Measurements from ENCODE around the gene SLC5A8. TPM values are rescaled to one million over a fixed set of nuclear protein-coding genes. Genes with fewer than 3 reads are reported as not detected.

SLC5A8 gene
- total RNA-seq, 3 donors from 2014 or later (not counting 1 experiment from before 2014, with no cell fraction given) = not detected

GRCh38 chr12:101186291-101186690, 23.7 kb downstream of the SLC5A8 start:
- no peak overlapping the region for H3K4me3 Mint-ChIP-seq
- WGBS (ENCODE audit: insufficient coverage) = 57% methylated on average over 1 of the region's 2 CpGs
- no peak overlapping the region for H3K27ac ChIP-seq (ENCODE audit: low read length)
- no peaks in the 10 kb centered on the region for H3K27me3 ChIP-seq (ENCODE audit: control insufficient read depth, insufficient read depth, low read length)
- H3K4me1 ChIP-seq (ENCODE audit: control insufficient read depth, insufficient read depth, low read length) = no peaks in the 10 kb centered on the region
- H3K27me3 Mint-ChIP-seq (ENCODE audit: low read depth in 2 of 2) = no peaks in the 10 kb centered on the region
- no peaks in the 10 kb centered on the region for H3K9me3 ChIP-seq (ENCODE audit: control insufficient read depth, insufficient read depth, low read length)
- TF ChIP-seq, protein P1, sequence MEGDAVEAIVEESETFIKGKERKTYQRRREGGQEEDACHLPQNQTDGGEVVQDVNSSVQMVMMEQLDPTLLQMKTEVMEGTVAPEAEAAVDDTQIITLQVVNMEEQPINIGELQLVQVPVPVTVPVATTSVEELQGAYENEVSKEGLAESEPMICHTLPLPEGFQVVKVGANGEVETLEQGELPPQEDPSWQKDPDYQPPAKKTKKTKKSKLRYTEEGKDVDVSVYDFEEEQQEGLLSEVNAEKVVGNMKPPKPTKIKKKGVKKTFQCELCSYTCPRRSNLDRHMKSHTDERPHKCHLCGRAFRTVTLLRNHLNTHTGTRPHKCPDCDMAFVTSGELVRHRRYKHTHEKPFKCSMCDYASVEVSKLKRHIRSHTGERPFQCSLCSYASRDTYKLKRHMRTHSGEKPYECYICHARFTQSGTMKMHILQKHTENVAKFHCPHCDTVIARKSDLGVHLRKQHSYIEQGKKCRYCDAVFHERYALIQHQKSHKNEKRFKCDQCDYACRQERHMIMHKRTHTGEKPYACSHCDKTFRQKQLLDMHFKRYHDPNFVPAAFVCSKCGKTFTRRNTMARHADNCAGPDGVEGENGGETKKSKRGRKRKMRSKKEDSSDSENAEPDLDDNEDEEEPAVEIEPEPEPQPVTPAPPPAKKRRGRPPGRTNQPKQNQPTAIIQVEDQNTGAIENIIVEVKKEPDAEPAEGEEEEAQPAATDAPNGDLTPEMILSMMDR (IDR thresholded peaks at IDR 0.05) = no peak
- intact Hi-C loops (cut with micrococcal nuclease) = no loop called here
- H3K36me3 ChIP-seq (ENCODE audit: control insufficient read depth, insufficient read depth, low read length) = no peaks in the 10 kb centered on the region
- no peak for DNase-seq
- H3K36me3 Mint-ChIP-seq = no peaks in the 10 kb centered on the region
- no peak for ATAC-seq
- H3K27ac Mint-ChIP-seq = no peak overlapping the region
- H3K9me3 Mint-ChIP-seq = peaks cover 0 to 4% of the 10 kb centered on the region in 2 donors
- no peak overlapping the region for H3K4me3 ChIP-seq (ENCODE audit: low read length)
- H3K4me1 Mint-ChIP-seq = no peaks in the 10 kb centered on the region

DNA sequence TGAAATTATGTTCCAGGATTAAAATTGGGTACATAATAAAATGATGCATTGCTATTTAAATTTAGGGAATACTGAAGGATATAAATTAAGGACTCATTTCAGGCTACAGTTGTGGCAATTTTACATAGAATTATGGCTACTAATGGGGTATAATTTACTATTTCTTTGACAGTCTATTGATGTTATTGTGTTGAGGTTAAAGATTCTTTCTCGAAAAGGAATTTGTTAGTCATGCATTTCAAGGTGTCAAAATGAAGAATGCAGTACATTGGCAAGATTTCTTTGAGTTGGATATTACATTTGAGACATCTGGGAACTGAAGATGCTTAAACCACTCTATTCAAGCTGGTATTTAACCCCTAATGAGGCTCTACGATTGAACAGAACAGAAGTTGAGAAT, 28.3 kb downstream of the SLC5A8 start:
- no peaks in the 10 kb centered on the region for H3K36me3 Mint-ChIP-seq
- Histone ChIP-seq H3K27me3 (ENCODE audit: control insufficient read depth, insufficient read depth, low read length) (no peaks in the 10 kb centered on the region), H3K36me3 (ENCODE audit: control insufficient read depth, insufficient read depth, low read length) (no peaks in the 10 kb centered on the region), H3K4me1 (ENCODE audit: control insufficient read depth, insufficient read depth, low read length) (no peaks in the 10 kb centered on the region), H3K9me3 (ENCODE audit: control insufficient read depth, insufficient read depth, low read length) (no peaks in the 10 kb centered on the region), H3K27ac (ENCODE audit: low read length) (no peak overlapping the region), H3K4me3 (ENCODE audit: low read length) (no peak overlapping the region)
- no peak overlapping the region for H3K4me3 Mint-ChIP-seq
- intact Hi-C loops (cut with micrococcal nuclease) = no loop called here
- WGBS (ENCODE audit: insufficient coverage) = 72% methylated on average over 2 of the region's 2 CpGs
- H3K9me3 Mint-ChIP-seq = peaks cover 0 to 2% of the 10 kb centered on the region in 2 donors
- H3K27ac Mint-ChIP-seq = no peak overlapping the region
- no peak for DNase-seq
- TF ChIP-seq, protein P1 (IDR thresholded peaks at IDR 0.05) = no peak
- H3K27me3 Mint-ChIP-seq (ENCODE audit: low read depth in 2 of 2) = no peaks in the 10 kb centered on the region
- no peaks in the 10 kb centered on the region for H3K4me1 Mint-ChIP-seq
- no peak for ATAC-seq

DNA sequence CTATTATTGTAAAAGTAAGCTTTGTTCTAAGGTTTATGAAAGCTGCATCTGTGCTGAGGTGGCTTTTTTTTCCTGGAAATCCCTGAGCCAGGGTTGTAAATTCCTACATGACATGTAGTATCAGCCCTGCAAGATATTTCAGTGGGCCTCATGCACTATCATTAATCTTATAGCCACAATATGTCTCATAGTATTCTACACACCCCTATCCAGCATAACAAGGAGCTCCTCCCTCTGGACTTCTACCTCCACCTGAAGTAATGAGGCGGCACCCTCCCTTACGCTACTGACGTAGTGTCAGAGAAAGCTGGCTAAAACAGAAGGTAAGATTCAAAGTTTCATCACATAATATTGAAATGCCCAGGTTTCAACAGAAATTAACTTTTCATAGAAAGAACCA, 35.5 kb downstream of the SLC5A8 start:
- no peak overlapping the region for H3K4me3 Mint-ChIP-seq
- peaks cover 8% of the 10 kb centered on the region for H3K36me3 Mint-ChIP-seq
- Histone ChIP-seq H3K36me3 (ENCODE audit: control insufficient read depth, insufficient read depth, low read length) (no peaks in the 10 kb centered on the region), H3K27me3 (ENCODE audit: control insufficient read depth, insufficient read depth, low read length) (no peaks in the 10 kb centered on the region), H3K9me3 (ENCODE audit: control insufficient read depth, insufficient read depth, low read length) (no peaks in the 10 kb centered on the region), H3K4me3 (ENCODE audit: low read length) (no peak overlapping the region), H3K27ac (ENCODE audit: low read length) (no peak overlapping the region), H3K4me1 (ENCODE audit: control insufficient read depth, insufficient read depth, low read length) (no peaks in the 10 kb centered on the region)
- ATAC-seq (no peak), DNase-seq (no peak)
- peaks cover 5 to 10% of the 10 kb centered on the region in 2 donors for H3K9me3 Mint-ChIP-seq
- intact Hi-C loops (cut with micrococcal nuclease) = no loop called here
- 95% methylated on average over 3 of the region's 3 CpGs for WGBS (ENCODE audit: insufficient coverage)
- TF ChIP-seq, protein P1 (IDR thresholded peaks at IDR 0.05) = no peak
- peaks cover 2 to 7% of the 10 kb centered on the region in 2 donors for H3K27me3 Mint-ChIP-seq (ENCODE audit: low read depth in 2 of 2)
- no peaks in the 10 kb centered on the region for H3K4me1 Mint-ChIP-seq
- H3K27ac Mint-ChIP-seq = no peak overlapping the region

DNA sequence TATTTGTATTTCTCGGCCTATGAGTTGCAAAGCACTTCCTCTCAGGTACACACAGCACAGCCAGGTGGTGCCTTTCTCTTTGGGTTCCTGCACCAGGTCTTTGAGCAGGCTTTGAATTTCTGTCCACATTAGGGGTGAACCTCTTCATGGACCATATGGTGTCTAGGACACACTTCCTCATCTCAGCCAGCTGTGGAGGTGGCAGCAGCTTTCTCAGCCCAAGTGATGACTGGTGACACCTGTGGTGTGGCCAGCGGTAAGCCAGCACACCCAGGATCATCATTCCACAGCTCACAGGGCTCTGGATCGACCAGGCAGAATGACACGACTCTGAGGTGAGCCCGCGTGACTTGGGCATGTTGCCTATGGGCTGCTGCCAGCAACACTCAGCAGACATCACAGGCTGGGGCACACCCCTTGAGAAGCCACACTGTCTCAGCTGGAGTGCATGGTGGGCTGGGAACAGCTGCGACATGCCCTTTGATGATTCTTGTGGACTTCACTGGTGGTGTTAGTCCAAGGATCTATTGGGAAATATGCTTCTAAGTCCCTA, 36.8 kb downstream of the SLC5A8 start:
- H3K4me1 ChIP-seq (ENCODE audit: control insufficient read depth, insufficient read depth, low read length) = no peaks in the 10 kb centered on the region
- WGBS (ENCODE audit: insufficient coverage) = 88% methylated on average over 7 of the region's 7 CpGs
- intact Hi-C loops (cut with micrococcal nuclease) = no loop called here
- TF ChIP-seq, protein P1 (IDR thresholded peaks at IDR 0.05) = no peak
- no peaks in the 10 kb centered on the region for H3K9me3 ChIP-seq (ENCODE audit: control insufficient read depth, insufficient read depth, low read length)
- no peak overlapping the region for H3K27ac Mint-ChIP-seq
- peaks cover 5 to 10% of the 10 kb centered on the region in 2 donors for H3K9me3 Mint-ChIP-seq
- H3K27me3 Mint-ChIP-seq (ENCODE audit: low read depth in 2 of 2) = peaks cover 2 to 7% of the 10 kb centered on the region in 2 donors
- H3K27ac ChIP-seq (ENCODE audit: low read length) = no peak overlapping the region
- H3K36me3 Mint-ChIP-seq = peaks cover 8% of the 10 kb centered on the region
- no peaks in the 10 kb centered on the region for H3K36me3 ChIP-seq (ENCODE audit: control insufficient read depth, insufficient read depth, low read length)
- no peak overlapping the region for H3K4me3 ChIP-seq (ENCODE audit: low read length)
- no peak for DNase-seq
- no peaks in the 10 kb centered on the region for H3K4me1 Mint-ChIP-seq
- H3K4me3 Mint-ChIP-seq = no peak overlapping the region
- no peaks in the 10 kb centered on the region for H3K27me3 ChIP-seq (ENCODE audit: control insufficient read depth, insufficient read depth, low read length)
- no peak for ATAC-seq
